ENCODE results near the gene TMUB1.

Gene TMUB1

GRCh38 chr7:151083071-151083823 is at the start of gene TMUB1:
Gene TMUB1 (minus strand): TSS chr7:151083493. CDS start chr7:151082563, 930 bp downstream.
- H3K9me2 ChIP-seq (replicated peaks; ENCODE audit: low read depth, low read length) = no peaks in the 10 kb centered on the region
- H2AFZ ChIP-seq (ENCODE audit: low read length) = peak within 1 kb of the TSS; percentile 90
- H3K4me3 ChIP-seq (ENCODE audit: low read length, poor library complexity, severe bottlenecking) = peak within 1 kb of the TSS; percentile 100
- H3K4me1 ChIP-seq (ENCODE audit: insufficient read depth, low read length, poor library complexity, severe bottlenecking) = peaks cover 45% of the 10 kb centered on the region
- no peaks in the 10 kb centered on the region for H3K9me3 ChIP-seq (ENCODE audit: insufficient read depth, low read depth, low read length)
- H3K36me3 ChIP-seq (ENCODE audit: insufficient read depth, low read length) = no peaks in the 10 kb centered on the region; the same call in 1 of the 2 replicates
- H3K4me2 ChIP-seq (ENCODE audit: low read depth, low read length, poor library complexity, severe bottlenecking) = peak within 1 kb of the TSS; percentile 88
- peaks cover 56% of the 10 kb centered on the region for H3K79me2 ChIP-seq (ENCODE audit: insufficient read depth, low read length)
- H4K20me1 ChIP-seq (ENCODE audit: insufficient read depth, low read length, poor library complexity, severe bottlenecking) = peaks cover 27% of the 10 kb centered on the region
- 0 out of 2 replicates have a peak, but pooled peaks cover under 1% of the 10 kb centered on the region for H3F3A ChIP-seq (ENCODE audit: low read depth)
- peak within 1 kb of the TSS; percentile 99 for H3K9ac ChIP-seq (ENCODE audit: low read depth, low read length, poor library complexity, severe bottlenecking)
- no peak for TF ChIP-seq EZH2phosphoT487 (IDR thresholded peaks at IDR 0.05; ENCODE audit: borderline replicate concordance)
- TF ChIP-seq, protein P1, sequence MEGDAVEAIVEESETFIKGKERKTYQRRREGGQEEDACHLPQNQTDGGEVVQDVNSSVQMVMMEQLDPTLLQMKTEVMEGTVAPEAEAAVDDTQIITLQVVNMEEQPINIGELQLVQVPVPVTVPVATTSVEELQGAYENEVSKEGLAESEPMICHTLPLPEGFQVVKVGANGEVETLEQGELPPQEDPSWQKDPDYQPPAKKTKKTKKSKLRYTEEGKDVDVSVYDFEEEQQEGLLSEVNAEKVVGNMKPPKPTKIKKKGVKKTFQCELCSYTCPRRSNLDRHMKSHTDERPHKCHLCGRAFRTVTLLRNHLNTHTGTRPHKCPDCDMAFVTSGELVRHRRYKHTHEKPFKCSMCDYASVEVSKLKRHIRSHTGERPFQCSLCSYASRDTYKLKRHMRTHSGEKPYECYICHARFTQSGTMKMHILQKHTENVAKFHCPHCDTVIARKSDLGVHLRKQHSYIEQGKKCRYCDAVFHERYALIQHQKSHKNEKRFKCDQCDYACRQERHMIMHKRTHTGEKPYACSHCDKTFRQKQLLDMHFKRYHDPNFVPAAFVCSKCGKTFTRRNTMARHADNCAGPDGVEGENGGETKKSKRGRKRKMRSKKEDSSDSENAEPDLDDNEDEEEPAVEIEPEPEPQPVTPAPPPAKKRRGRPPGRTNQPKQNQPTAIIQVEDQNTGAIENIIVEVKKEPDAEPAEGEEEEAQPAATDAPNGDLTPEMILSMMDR (conservative IDR thresholded peaks at IDR 0.05; ENCODE audit: low read length) = no peak
- no peaks in the 10 kb centered on the region for H3K27me3 ChIP-seq (ENCODE audit: insufficient read depth, low read length, poor library complexity, severe bottlenecking)

DNA sequence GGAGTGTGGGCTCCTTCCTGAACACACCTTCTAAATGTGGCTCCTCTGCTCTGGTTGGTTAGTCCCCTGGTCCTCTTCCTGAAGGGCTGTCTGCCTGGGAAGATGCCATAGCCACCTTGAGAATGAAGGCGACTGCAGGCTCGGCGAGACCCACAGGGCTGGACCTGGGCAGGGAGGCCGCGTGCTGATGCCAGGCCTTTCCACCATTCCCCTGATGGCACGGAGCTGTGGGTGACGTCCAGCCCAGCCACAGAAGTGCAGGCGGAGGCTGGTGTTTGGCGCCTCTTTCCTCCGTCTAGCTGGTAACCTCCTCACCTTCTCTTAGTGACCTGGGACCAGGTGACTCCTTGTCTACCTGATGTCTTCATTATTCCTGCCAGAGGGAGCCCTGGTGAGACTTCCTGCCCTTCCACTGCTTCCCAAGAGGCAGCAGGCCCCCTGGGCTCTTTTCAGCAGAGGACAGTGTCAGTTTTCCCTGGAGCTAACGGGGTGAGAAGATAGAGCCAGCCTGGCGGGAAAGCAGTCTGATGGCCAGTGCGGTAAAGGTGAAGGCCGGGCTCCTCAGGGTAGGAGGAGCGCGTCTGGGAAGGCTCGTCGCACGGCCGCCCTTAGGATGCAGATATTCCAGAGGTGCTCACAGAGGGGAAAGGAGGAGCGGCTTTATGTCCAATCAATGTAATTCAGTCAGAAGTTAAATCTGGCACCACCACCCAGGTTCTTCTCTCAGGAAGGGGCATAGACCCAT is 49.3 kb upstream of the TMUB1 start:
- Histone ChIP-seq H3K4me3 (ENCODE audit: low read length, poor library complexity, severe bottlenecking) (no peak overlapping the region), H3K4me2 (ENCODE audit: low read depth, low read length, poor library complexity, severe bottlenecking) (no peak overlapping the region), H3K9me2 (replicated peaks; ENCODE audit: low read depth, low read length) (no peaks in the 10 kb centered on the region), H3K36me3 (ENCODE audit: insufficient read depth, low read length) (peaks cover 58% of the 10 kb centered on the region; the same call in 1 of the 2 replicates), H3F3A (ENCODE audit: low read depth) (no peaks in the 10 kb centered on the region), H3K79me2 (ENCODE audit: insufficient read depth, low read length) (no peaks in the 10 kb centered on the region), H3K4me1 (ENCODE audit: insufficient read depth, low read length, poor library complexity, severe bottlenecking) (no peaks in the 10 kb centered on the region), H3K9ac (ENCODE audit: low read depth, low read length, poor library complexity, severe bottlenecking) (no peak overlapping the region), H3K9me3 (ENCODE audit: insufficient read depth, low read depth, low read length) (no peaks in the 10 kb centered on the region), H4K20me1 (ENCODE audit: insufficient read depth, low read length, poor library complexity, severe bottlenecking) (no peaks in the 10 kb centered on the region), H2AFZ (ENCODE audit: low read length) (no peak overlapping the region), H3K27me3 (ENCODE audit: insufficient read depth, low read length, poor library complexity, severe bottlenecking) (no peaks in the 10 kb centered on the region)
- TF ChIP-seq EZH2phosphoT487 (IDR thresholded peaks at IDR 0.05; ENCODE audit: borderline replicate concordance) = no peak
- TF ChIP-seq, protein P1 (conservative IDR thresholded peaks at IDR 0.05; ENCODE audit: low read length) = no peak

DNA sequence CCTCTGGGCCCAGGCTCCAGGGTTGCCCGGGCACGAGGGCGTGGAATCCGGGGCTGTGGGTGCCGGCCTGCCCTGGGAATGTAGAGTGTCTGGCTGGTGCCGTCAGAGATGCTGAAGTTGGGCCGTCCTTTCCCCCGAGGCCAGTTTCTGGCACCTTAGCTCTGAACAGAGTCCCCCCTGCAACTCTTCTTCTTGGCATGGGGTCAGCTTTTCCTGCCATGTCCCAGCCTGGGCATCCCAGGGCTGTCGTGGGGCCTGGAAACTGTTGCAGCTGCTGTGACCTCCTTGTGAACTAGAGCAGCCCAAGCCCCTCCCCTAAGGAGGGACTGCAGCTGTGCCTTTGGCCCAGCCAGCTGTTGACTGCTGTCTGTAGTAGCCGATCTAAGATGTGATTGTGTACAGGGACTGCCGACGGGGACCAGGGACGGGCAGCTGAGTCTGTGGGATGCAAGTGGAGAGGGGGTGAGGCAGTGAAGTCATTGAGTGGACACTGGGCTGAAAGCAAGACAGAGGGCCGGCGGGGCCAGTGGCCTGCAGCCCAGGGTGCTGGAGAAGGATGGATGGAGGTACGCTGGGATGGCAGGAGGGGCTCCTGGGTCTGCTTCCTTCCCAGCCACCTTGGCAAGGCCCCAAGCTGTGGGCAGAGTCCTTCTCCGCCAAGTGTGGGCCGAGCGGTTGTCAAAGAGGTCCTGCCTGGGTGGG is 48.5 kb upstream of the TMUB1 start:
- Histone ChIP-seq H3K9ac (ENCODE audit: low read depth, low read length, poor library complexity, severe bottlenecking) (no peak overlapping the region), H3K9me2 (replicated peaks; ENCODE audit: low read depth, low read length) (no peaks in the 10 kb centered on the region), H3K79me2 (ENCODE audit: insufficient read depth, low read length) (no peaks in the 10 kb centered on the region), H3F3A (ENCODE audit: low read depth) (no peaks in the 10 kb centered on the region), H2AFZ (ENCODE audit: low read length) (no peak overlapping the region), H3K4me3 (ENCODE audit: low read length, poor library complexity, severe bottlenecking) (no peak overlapping the region), H4K20me1 (ENCODE audit: insufficient read depth, low read length, poor library complexity, severe bottlenecking) (no peaks in the 10 kb centered on the region), H3K9me3 (ENCODE audit: insufficient read depth, low read depth, low read length) (no peaks in the 10 kb centered on the region), H3K4me1 (ENCODE audit: insufficient read depth, low read length, poor library complexity, severe bottlenecking) (no peaks in the 10 kb centered on the region), H3K36me3 (ENCODE audit: insufficient read depth, low read length) (peaks cover 58% of the 10 kb centered on the region; the same call in 1 of the 2 replicates), H3K4me2 (ENCODE audit: low read depth, low read length, poor library complexity, severe bottlenecking) (no peak overlapping the region), H3K27me3 (ENCODE audit: insufficient read depth, low read length, poor library complexity, severe bottlenecking) (no peaks in the 10 kb centered on the region)
- TF ChIP-seq, protein P1 (conservative IDR thresholded peaks at IDR 0.05; ENCODE audit: low read length) = no peak
- TF ChIP-seq EZH2phosphoT487 (IDR thresholded peaks at IDR 0.05; ENCODE audit: borderline replicate concordance) = no peak
